Keratinocyte (primary cell): Measurements from ENCODE around the gene EDEM1.

Experiments
- CTCF ChIP-seq, 3 experiments: IDR thresholded peaks in 1 of 3; conservative IDR thresholded peaks in 1 of 3; optimal IDR thresholded peaks in 1 of 3; 2 replicates in 2 of 3; 3 replicates in 1 of 3; pipeline versions ENCODE3 to v1.5.1; 2011; ENCODE audit warnings: low read length in 3 of 3, mild to moderate bottlenecking in 3 of 3, moderate library complexity in 2 of 3, control low read depth in 1 of 3, inconsistent platforms in 1 of 3; ENCODE audit not compliant: insufficient read depth in 2 of 3; ENCODE audit errors: extremely low read depth in 1 of 3
- EZH2 ChIP-seq: IDR thresholded peaks from one replicate; pipeline ENCODE4 v1.6.1; 2012; ENCODE audit warnings: inconsistent platforms, mild to moderate bottlenecking, low read length, moderate library complexity

- TF ChIP-seq CTCF (optimal IDR thresholded peaks at IDR 0.05 in 1 of 3, IDR thresholded peaks at IDR 0.05 in 1 of 3, conservative IDR thresholded peaks at IDR 0.05 in 1 of 3; ENCODE audit: extremely low read depth in 1 of 3, insufficient read depth in 2 of 3, low read length in 3 of 3) (no peak), EZH2 (no peak)
Observed at GRCh38 chr3:5187156-5187919, at the start of gene EDEM1.
